Neural cell (in vitro differentiated cells): ENCODE data around the gene SPRYD4.

Experiments
- EP300 ChIP-seq: fragments of 450-650 bp; conservative IDR thresholded peaks from 2 replicates; pipeline ENCODE4 v1.6.1; 2014; ENCODE audit warnings: antibody characterized with exemption, mild to moderate bottlenecking, moderate library complexity; ENCODE audit not compliant: poor library complexity, severe bottlenecking
- MXI1 ChIP-seq: fragments of 450-650 bp; conservative IDR thresholded peaks from 2 replicates; pipeline ENCODE4 v1.6.1; 2014; ENCODE audit warnings: antibody characterized with exemption, mild to moderate bottlenecking; ENCODE audit not compliant: poor library complexity, severe bottlenecking
- POLR2AphosphoS5 ChIP-seq: IDR thresholded peaks from 2 replicates; pipeline ENCODE4 v1.6.1; 2012
- RAD21 ChIP-seq: fragments of 450-650 bp; conservative IDR thresholded peaks from 2 replicates; pipeline ENCODE4 v1.6.1; 2014; ENCODE audit warnings: antibody characterized with exemption, mild to moderate bottlenecking, moderate library complexity
- TAF1 ChIP-seq: IDR thresholded peaks from 2 replicates; pipeline ENCODE4 v1.6.1; 2012; ENCODE audit warnings: low read depth
- TF ChIP-seq, protein P1 (sequence below): fragments of 450-650 bp; IDR thresholded peaks from 2 replicates; pipeline ENCODE4 v1.5.1; 2014; ENCODE audit warnings: antibody characterized with exemption, mild to moderate bottlenecking, moderate library complexity; ENCODE audit not compliant: poor library complexity, severe bottlenecking

DNA sequence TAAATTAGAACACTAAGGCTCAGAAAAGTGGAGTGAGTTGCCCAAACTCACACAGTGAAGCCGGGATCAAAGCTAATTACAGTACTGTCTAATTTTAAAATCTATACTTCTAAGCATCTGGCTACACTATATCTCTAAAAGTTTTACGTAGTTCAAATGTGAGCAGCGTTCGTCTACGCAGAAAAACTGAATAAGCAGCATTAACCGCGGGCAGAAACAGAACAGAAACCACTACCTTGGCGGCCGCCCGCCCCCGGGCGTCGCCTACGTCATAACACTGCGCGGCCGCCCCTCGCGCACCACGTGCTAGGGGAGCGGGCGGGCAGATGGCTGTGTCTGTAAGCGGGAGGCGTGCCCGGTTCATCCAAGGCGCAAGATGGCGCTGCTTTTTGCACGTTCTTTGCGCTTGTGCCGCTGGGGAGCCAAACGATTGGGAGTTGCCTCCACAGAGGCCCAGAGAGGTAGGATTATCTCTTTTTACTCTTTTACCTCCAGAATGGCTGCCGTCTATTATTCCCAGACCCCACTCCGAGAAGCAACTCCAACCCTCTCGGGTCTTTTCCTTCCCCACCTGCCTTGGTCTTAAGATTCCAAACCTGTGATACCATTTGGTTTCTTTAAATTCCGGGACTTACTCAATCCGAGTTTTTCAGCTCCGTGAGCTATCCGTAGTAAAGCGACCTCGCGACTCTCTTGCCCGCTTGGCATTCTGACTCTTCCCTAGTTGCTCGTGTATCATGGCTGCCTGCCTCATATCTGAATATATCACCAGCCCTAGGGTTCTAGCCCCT is at the start of gene SPRYD4:
- TF ChIP-seq, protein P1, sequence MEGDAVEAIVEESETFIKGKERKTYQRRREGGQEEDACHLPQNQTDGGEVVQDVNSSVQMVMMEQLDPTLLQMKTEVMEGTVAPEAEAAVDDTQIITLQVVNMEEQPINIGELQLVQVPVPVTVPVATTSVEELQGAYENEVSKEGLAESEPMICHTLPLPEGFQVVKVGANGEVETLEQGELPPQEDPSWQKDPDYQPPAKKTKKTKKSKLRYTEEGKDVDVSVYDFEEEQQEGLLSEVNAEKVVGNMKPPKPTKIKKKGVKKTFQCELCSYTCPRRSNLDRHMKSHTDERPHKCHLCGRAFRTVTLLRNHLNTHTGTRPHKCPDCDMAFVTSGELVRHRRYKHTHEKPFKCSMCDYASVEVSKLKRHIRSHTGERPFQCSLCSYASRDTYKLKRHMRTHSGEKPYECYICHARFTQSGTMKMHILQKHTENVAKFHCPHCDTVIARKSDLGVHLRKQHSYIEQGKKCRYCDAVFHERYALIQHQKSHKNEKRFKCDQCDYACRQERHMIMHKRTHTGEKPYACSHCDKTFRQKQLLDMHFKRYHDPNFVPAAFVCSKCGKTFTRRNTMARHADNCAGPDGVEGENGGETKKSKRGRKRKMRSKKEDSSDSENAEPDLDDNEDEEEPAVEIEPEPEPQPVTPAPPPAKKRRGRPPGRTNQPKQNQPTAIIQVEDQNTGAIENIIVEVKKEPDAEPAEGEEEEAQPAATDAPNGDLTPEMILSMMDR, result peak; percentile 69
- TF ChIP-seq POLR2AphosphoS5 (peak; percentile 95), EP300 (peak; percentile 76), RAD21 (peak; percentile 33), TAF1 (peak; percentile 84), MXI1 (peak; percentile 98)
